ENCODE results near the gene AGR2.

The AGR2 gene

GRCh38 chr7:16815001-16815400, 10.2 kb upstream of the AGR2 start:
- no peak for DNase-seq

- DNase-seq: no peak
These were observed 8.4 kb upstream of the AGR2 start for GRCh38 chr7:16813232-16813616.

- no peak for DNase-seq
These were observed 7.9 kb upstream of the AGR2 start for GRCh38 chr7:16812542-16813231.

- DNase-seq: no peak
These were observed 6.8 kb upstream of the AGR2 start for GRCh38 chr7:16811551-16811950.

- DNase-seq: no peak
These were observed 5.8 kb upstream of the AGR2 start for GRCh38 chr7:16810573-16810972.

GRCh38 chr7:16810112-16810511, 5.3 kb upstream of the AGR2 start:
- no peak for DNase-seq

GRCh38 chr7:16805441-16805840, 642 bp upstream of the AGR2 start:
- DNase-seq: no peak

GRCh38 chr7:16803881-16804673, 722 bp downstream of the AGR2 start:
- no peak for DNase-seq

GRCh38 chr7:16803125-16803524, 1.7 kb downstream of the AGR2 start:
- no peak for DNase-seq

GRCh38 chr7:16801579-16801978, 3.2 kb downstream of the AGR2 start:
- DNase-seq: no peak

GRCh38 chr7:16801111-16801542, 3.7 kb downstream of the AGR2 start:
- no peak for DNase-seq

GRCh38 chr7:16795624-16796023, 9.2 kb downstream of the AGR2 start:
- no peak for DNase-seq

- DNase-seq: no peak
These were observed 9.8 kb downstream of the AGR2 start for GRCh38 chr7:16794986-16795385.

GRCh38 chr7:16791905-16792698, 12.7 kb downstream of the AGR2 start:
- DNase-seq: no peak

GRCh38 chr7:16791071-16791470, 13.7 kb downstream of the AGR2 start:
- no peak for DNase-seq

- DNase-seq: no peak
These were observed 17.7 kb downstream of the AGR2 start for GRCh38 chr7:16787127-16787526.

GRCh38 chr7:16786257-16786656, 18.5 kb downstream of the AGR2 start:
- no peak for DNase-seq

- no peak for DNase-seq
These were observed 19.0 kb downstream of the AGR2 start for GRCh38 chr7:16785846-16786245.

- DNase-seq: no peak
These were observed 19.5 kb downstream of the AGR2 start for GRCh38 chr7:16785321-16785720.

GRCh38 chr7:16780596-16780995, 24.2 kb downstream of the AGR2 start:
- no peak for DNase-seq

GRCh38 chr7:16779051-16779450, 25.7 kb downstream of the AGR2 start:
- no peak for DNase-seq

GRCh38 chr7:16778476-16778875, 26.3 kb downstream of the AGR2 start:
- DNase-seq: no peak

- DNase-seq: no peak
These were observed 28.7 kb downstream of the AGR2 start for GRCh38 chr7:16776053-16776452.
